ENCODE results near the gene FABP3. TPM values are rescaled to one million over a fixed set of nuclear protein-coding genes. Genes with fewer than 3 reads are reported as not detected.

FABP3 gene
- total RNA-seq, 4 donors from 2014 or later: 4.9 to 15.6 (median 12.9) TPM

- ATAC-seq (ENCODE audit: low FRiP score) (no peak), DNase-seq (ENCODE audit: low spot score) (no peak)
- TF ChIP-seq, protein P1, sequence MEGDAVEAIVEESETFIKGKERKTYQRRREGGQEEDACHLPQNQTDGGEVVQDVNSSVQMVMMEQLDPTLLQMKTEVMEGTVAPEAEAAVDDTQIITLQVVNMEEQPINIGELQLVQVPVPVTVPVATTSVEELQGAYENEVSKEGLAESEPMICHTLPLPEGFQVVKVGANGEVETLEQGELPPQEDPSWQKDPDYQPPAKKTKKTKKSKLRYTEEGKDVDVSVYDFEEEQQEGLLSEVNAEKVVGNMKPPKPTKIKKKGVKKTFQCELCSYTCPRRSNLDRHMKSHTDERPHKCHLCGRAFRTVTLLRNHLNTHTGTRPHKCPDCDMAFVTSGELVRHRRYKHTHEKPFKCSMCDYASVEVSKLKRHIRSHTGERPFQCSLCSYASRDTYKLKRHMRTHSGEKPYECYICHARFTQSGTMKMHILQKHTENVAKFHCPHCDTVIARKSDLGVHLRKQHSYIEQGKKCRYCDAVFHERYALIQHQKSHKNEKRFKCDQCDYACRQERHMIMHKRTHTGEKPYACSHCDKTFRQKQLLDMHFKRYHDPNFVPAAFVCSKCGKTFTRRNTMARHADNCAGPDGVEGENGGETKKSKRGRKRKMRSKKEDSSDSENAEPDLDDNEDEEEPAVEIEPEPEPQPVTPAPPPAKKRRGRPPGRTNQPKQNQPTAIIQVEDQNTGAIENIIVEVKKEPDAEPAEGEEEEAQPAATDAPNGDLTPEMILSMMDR (IDR thresholded peaks at IDR 0.05): no peak
Observed at GRCh38 chr1:31409946-31410858, 37.3 kb upstream of the FABP3 start.

- TF ChIP-seq, protein P1 (IDR thresholded peaks at IDR 0.05): no peak
- no peak for DNase-seq (ENCODE audit: low spot score)
- ATAC-seq (ENCODE audit: low FRiP score): no peak
Observed at GRCh38 chr1:31408788-31409318, 36.0 kb upstream of the FABP3 start.

- no peak for ATAC-seq (ENCODE audit: low FRiP score)
- TF ChIP-seq, protein P1 (IDR thresholded peaks at IDR 0.05): no peak
- DNase-seq (ENCODE audit: low spot score): no peak
Observed at GRCh38 chr1:31407029-31407626, 34.3 kb upstream of the FABP3 start.

GRCh38 chr1:31405578-31406245, 32.8 kb upstream of the FABP3 start:
- DNase-seq (ENCODE audit: low spot score): no peak
- TF ChIP-seq, protein P1 (IDR thresholded peaks at IDR 0.05): no peak
- ATAC-seq (ENCODE audit: low FRiP score): no peak

- TF ChIP-seq, protein P1 (IDR thresholded peaks at IDR 0.05): no peak
- ATAC-seq (ENCODE audit: low FRiP score) (no peak), DNase-seq (ENCODE audit: low spot score) (no peak)
Observed at GRCh38 chr1:31401241-31401640, 28.4 kb upstream of the FABP3 start.

- DNase-seq (ENCODE audit: low spot score) (no peak), ATAC-seq (ENCODE audit: low FRiP score) (no peak)
- TF ChIP-seq, protein P1 (IDR thresholded peaks at IDR 0.05): no peak
Observed at GRCh38 chr1:31400393-31400792, 27.5 kb upstream of the FABP3 start.
